IPS-11a (cell line): Measurements from ENCODE around the gene RSPRY1.
"Not testable (repeated sequence)": the region's sequence is repeated elsewhere in the genome, so short reads cannot be mapped to it uniquely, and the experiment has no call there.

Experiments
- H3K4me3 ChIP-seq: one replicate; pipeline ENCODE4 v1.5.1; 2013; ENCODE audit warnings: low read depth, low read length, control low read depth

The RSPRY1 gene

GRCh38 chr16:57252148-57252721 is 66.1 kb downstream of the RSPRY1 start:
- no peak overlapping the region for H3K4me3 ChIP-seq

GRCh38 chr16:57253466-57253865 is 67.3 kb downstream of the RSPRY1 start:
- H3K4me3 ChIP-seq: no peak overlapping the region

GRCh38 chr16:57255686-57256415 is 69.7 kb downstream of the RSPRY1 start:
- no peak overlapping the region for H3K4me3 ChIP-seq

GRCh38 chr16:57256601-57257395 is 70.7 kb downstream of the RSPRY1 start:
- no peak overlapping the region for H3K4me3 ChIP-seq

GRCh38 chr16:57257455-57258070 is 71.4 kb downstream of the RSPRY1 start:
- no peak overlapping the region for H3K4me3 ChIP-seq

- H3K4me3 ChIP-seq: no peak overlapping the region
These were observed 72.2 kb downstream of the RSPRY1 start for GRCh38 chr16:57258226-57258909.

GRCh38 chr16:57258910-57259475 is 72.9 kb downstream of the RSPRY1 start:
- H3K4me3 ChIP-seq: no peak overlapping the region

GRCh38 chr16:57260294-57260929 is 74.3 kb downstream of the RSPRY1 start:
- H3K4me3 ChIP-seq: no peak overlapping the region

- H3K4me3 ChIP-seq: no peak overlapping the region
These were observed 75.7 kb downstream of the RSPRY1 start for GRCh38 chr16:57261806-57262205.

- no peak overlapping the region for H3K4me3 ChIP-seq
These were observed 76.9 kb downstream of the RSPRY1 start for GRCh38 chr16:57262841-57263540.

GRCh38 chr16:57263541-57264351 is 77.6 kb downstream of the RSPRY1 start:
- no peak overlapping the region for H3K4me3 ChIP-seq

GRCh38 chr16:57264381-57264780 is 78.3 kb downstream of the RSPRY1 start:
- no peak overlapping the region for H3K4me3 ChIP-seq

GRCh38 chr16:57264950-57265371 is 78.8 kb downstream of the RSPRY1 start:
- no peak overlapping the region for H3K4me3 ChIP-seq

GRCh38 chr16:57265850-57266530 is 79.9 kb downstream of the RSPRY1 start:
- no peak overlapping the region for H3K4me3 ChIP-seq

GRCh38 chr16:57266531-57267260 is 80.6 kb downstream of the RSPRY1 start:
- no peak overlapping the region for H3K4me3 ChIP-seq

- H3K4me3 ChIP-seq: not testable (repeated sequence)
These were observed 81.2 kb downstream of the RSPRY1 start for GRCh38 chr16:57267343-57267742.
